ENCODE data around the gene PRUNE2.

Gene PRUNE2

GRCh38 chr9:76585487-76586389, 320.2 kb downstream of the PRUNE2 start:
- no peak for TF ChIP-seq CTCF (IDR thresholded peaks at IDR 0.05; ENCODE audit: poor library complexity, severe bottlenecking)
- Histone ChIP-seq H3K9me3 (ENCODE audit: severe bottlenecking) (no peaks in the 10 kb centered on the region), H3K36me3 (ENCODE audit: low read depth) (no peaks in the 10 kb centered on the region), H3K27ac (ENCODE audit: poor library complexity, severe bottlenecking) (no peak overlapping the region), H3K4me1 (ENCODE audit: insufficient read depth, poor library complexity, severe bottlenecking) (no peaks in the 10 kb centered on the region), H3K27me3 (ENCODE audit: insufficient read depth, poor library complexity, severe bottlenecking) (no peaks in the 10 kb centered on the region), H3K4me3 (ENCODE audit: severe bottlenecking) (no peak overlapping the region)
- ATAC-seq (ENCODE audit: low read depth) (no peak), DNase-seq (ENCODE audit: low spot score) (no peak)

GRCh38 chr9:76583256-76583655, 322.7 kb downstream of the PRUNE2 start:
- no peaks in the 10 kb centered on the region for H3K27me3 ChIP-seq (ENCODE audit: insufficient read depth, poor library complexity, severe bottlenecking)
- ATAC-seq (ENCODE audit: low read depth) (no peak), DNase-seq (ENCODE audit: low spot score) (no peak)
- H3K4me1 ChIP-seq (ENCODE audit: insufficient read depth, poor library complexity, severe bottlenecking) = no peaks in the 10 kb centered on the region
- TF ChIP-seq CTCF (IDR thresholded peaks at IDR 0.05; ENCODE audit: poor library complexity, severe bottlenecking) = no peak
- H3K36me3 ChIP-seq (ENCODE audit: low read depth) = no peaks in the 10 kb centered on the region
- no peak overlapping the region for H3K4me3 ChIP-seq (ENCODE audit: severe bottlenecking)
- H3K9me3 ChIP-seq (ENCODE audit: severe bottlenecking) = no peaks in the 10 kb centered on the region
- H3K27ac ChIP-seq (ENCODE audit: poor library complexity, severe bottlenecking) = no peak overlapping the region

- Histone ChIP-seq H3K36me3 (ENCODE audit: low read depth) (no peaks in the 10 kb centered on the region), H3K27me3 (ENCODE audit: insufficient read depth, poor library complexity, severe bottlenecking) (no peaks in the 10 kb centered on the region), H3K27ac (ENCODE audit: poor library complexity, severe bottlenecking) (no peak overlapping the region), H3K4me3 (ENCODE audit: severe bottlenecking) (no peak overlapping the region), H3K9me3 (ENCODE audit: severe bottlenecking) (no peaks in the 10 kb centered on the region), H3K4me1 (ENCODE audit: insufficient read depth, poor library complexity, severe bottlenecking) (no peaks in the 10 kb centered on the region)
- DNase-seq (ENCODE audit: low spot score) (no peak), ATAC-seq (ENCODE audit: low read depth) (no peak)
- TF ChIP-seq CTCF (IDR thresholded peaks at IDR 0.05; ENCODE audit: poor library complexity, severe bottlenecking) = no peak
Measured at GRCh38 chr9:76581731-76582130, 324.2 kb downstream of the PRUNE2 start.

GRCh38 chr9:76580820-76581219, 325.1 kb downstream of the PRUNE2 start:
- no peaks in the 10 kb centered on the region for H3K4me1 ChIP-seq (ENCODE audit: insufficient read depth, poor library complexity, severe bottlenecking)
- H3K4me3 ChIP-seq (ENCODE audit: severe bottlenecking) = no peak overlapping the region
- TF ChIP-seq CTCF (IDR thresholded peaks at IDR 0.05; ENCODE audit: poor library complexity, severe bottlenecking) = no peak
- H3K27ac ChIP-seq (ENCODE audit: poor library complexity, severe bottlenecking) = no peak overlapping the region
- H3K9me3 ChIP-seq (ENCODE audit: severe bottlenecking) = no peaks in the 10 kb centered on the region
- ATAC-seq (ENCODE audit: low read depth) (no peak), DNase-seq (ENCODE audit: low spot score) (no peak)
- H3K36me3 ChIP-seq (ENCODE audit: low read depth) = no peaks in the 10 kb centered on the region
- H3K27me3 ChIP-seq (ENCODE audit: insufficient read depth, poor library complexity, severe bottlenecking) = no peaks in the 10 kb centered on the region

- no peak for TF ChIP-seq CTCF (IDR thresholded peaks at IDR 0.05; ENCODE audit: poor library complexity, severe bottlenecking)
- no peak for ATAC-seq (ENCODE audit: low read depth)
- H3K4me1 ChIP-seq (ENCODE audit: insufficient read depth, poor library complexity, severe bottlenecking) = no peaks in the 10 kb centered on the region
- no peaks in the 10 kb centered on the region for H3K9me3 ChIP-seq (ENCODE audit: severe bottlenecking)
- no peaks in the 10 kb centered on the region for H3K27me3 ChIP-seq (ENCODE audit: insufficient read depth, poor library complexity, severe bottlenecking)
- DNase-seq (ENCODE audit: low spot score) = no peak
- no peak overlapping the region for H3K4me3 ChIP-seq (ENCODE audit: severe bottlenecking)
- H3K27ac ChIP-seq (ENCODE audit: poor library complexity, severe bottlenecking) = no peak overlapping the region
- H3K36me3 ChIP-seq (ENCODE audit: low read depth) = no peaks in the 10 kb centered on the region
Measured at GRCh38 chr9:76580188-76580587, 325.7 kb downstream of the PRUNE2 start.

All from RWPE2 (cell line).